Ovary (tissue), 3 donors: ENCODE results near the gene USP10.

Experiments
- CTCF ChIP-seq, 3 donors: fragments of 450-650 bp in 2 of 3; fragments of 200-600 bp in 1 of 3; IDR thresholded peaks; one replicate each; pipeline versions ENCODE4 v1.5.1 to v1.8.0; 2016 to 2022; ENCODE audit warnings: antibody characterized with exemption in 3 of 3, mild to moderate bottlenecking in 1 of 3
- EP300 ChIP-seq: sonication (generic); formaldehyde crosslinking; IDR thresholded peaks from one replicate; pipeline ENCODE4 v1.6.1; 2017; ENCODE audit warnings: antibody characterized with exemption
- POLR2A ChIP-seq: fragments of 450-650 bp; IDR thresholded peaks from one replicate; pipeline ENCODE4 v1.6.1; 2017; ENCODE audit warnings: antibody characterized with exemption, mild to moderate bottlenecking, moderate library complexity
- donor health status: DM: no; HTN: no; CAD: no.

GRCh38 chr16:84763164-84763563 is 63.4 kb downstream of the USP10 start:
- no peak for TF ChIP-seq POLR2A
- TF ChIP-seq CTCF (IDR thresholded peaks at IDR 0.05) = no peak
- no peak for TF ChIP-seq EP300
